OCI-M2 (cell line): ENCODE results near the gene CFAP61.

Experiments used
- DNase-seq: peaks from one replicate; lab custom pipeline; 2025; ENCODE audit not compliant: unreplicated experiment; lab: John Stamatoyannopoulos, UW

Gene CFAP61

GRCh38 chr20:20391115-20391514 is 338.8 kb downstream of the CFAP61 start:
- no peak for DNase-seq

GRCh38 chr20:20391766-20392165 is 339.4 kb downstream of the CFAP61 start:
- DNase-seq = no peak

- no peak for DNase-seq
Measured at GRCh38 chr20:20393207-20394120, 341.1 kb downstream of the CFAP61 start.

GRCh38 chr20:20395087-20395486 is 342.8 kb downstream of the CFAP61 start:
- no peak for DNase-seq

- no peak for DNase-seq
Measured at GRCh38 chr20:20395903-20396568, 343.7 kb downstream of the CFAP61 start.

GRCh38 chr20:20396794-20397193 is 344.5 kb downstream of the CFAP61 start:
- no peak for DNase-seq

- no peak for DNase-seq
Measured at GRCh38 chr20:20398123-20398522, 345.8 kb downstream of the CFAP61 start.

GRCh38 chr20:20399531-20400500 is 347.5 kb downstream of the CFAP61 start:
- DNase-seq = no peak

GRCh38 chr20:20401991-20402390 is 349.7 kb downstream of the CFAP61 start:
- DNase-seq = no peak

GRCh38 chr20:20404633-20405032 is 352.3 kb downstream of the CFAP61 start:
- no peak for DNase-seq

GRCh38 chr20:20405623-20406022 is 353.3 kb downstream of the CFAP61 start:
- no peak for DNase-seq

GRCh38 chr20:20406306-20406705 is 354.0 kb downstream of the CFAP61 start:
- no peak for DNase-seq

- DNase-seq = no peak
Measured at GRCh38 chr20:20407891-20408805, 355.8 kb downstream of the CFAP61 start.

- DNase-seq = no peak
Measured at GRCh38 chr20:20409331-20409730, 357.0 kb downstream of the CFAP61 start.
